GM18505 (cell line): ENCODE data around the gene BIRC2.

Experiments
- ATAC-seq: cut with Tn5 transposase; IDR thresholded peaks from one replicate; pipeline ENCODE4 v1.9.1; 2021; ENCODE audit not compliant: unreplicated experiment
- POLR2A ChIP-seq: IDR thresholded peaks from 4 replicates; pipeline ENCODE4 v1.6.1; 2011; ENCODE audit warnings: borderline replicate concordance; ENCODE audit not compliant: insufficient read depth, insufficient read length; ENCODE audit errors: extremely low read depth

Gene BIRC2

DNA sequence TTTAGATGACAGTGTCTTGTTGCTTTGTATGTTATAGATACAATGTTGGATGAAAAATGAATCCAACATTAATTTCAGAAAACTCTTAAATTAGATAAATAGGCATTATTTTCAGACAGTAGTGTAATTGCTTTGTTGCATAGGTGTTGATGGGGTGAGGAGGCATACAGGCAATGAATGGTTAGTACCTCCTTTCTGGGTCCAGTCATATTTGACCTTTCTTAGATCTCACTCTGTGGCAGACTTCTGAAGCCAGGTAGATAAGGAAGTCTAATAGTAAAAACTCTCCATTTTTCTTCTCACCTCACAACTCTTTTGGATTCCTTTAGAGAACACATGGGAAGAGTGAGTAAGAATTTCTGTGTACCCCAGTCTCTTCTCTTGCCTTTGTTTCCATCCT lies 31.8 kb downstream of the BIRC2 start:
- no peak for TF ChIP-seq POLR2A
- ATAC-seq = no peak

DNA sequence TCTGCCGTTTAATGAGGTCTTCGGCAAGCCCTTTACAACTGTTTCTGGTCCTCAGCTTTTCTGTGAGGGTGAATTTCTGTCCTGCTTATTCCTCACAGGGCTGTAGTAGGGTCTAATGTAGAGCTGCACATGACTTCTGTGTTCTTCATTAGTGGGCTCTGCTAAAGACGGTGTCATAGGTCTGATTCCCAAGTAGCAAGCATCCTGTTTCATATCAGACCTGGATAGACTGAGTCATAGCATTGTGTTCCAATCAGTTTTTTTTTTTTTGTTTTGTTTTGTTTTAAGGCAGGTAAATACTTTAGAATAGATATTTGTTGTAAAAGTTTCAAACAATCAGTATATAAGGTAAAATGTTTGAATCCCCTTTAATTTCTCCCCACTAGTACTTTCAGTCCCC lies 35.4 kb downstream of the BIRC2 start:
- no peak for TF ChIP-seq POLR2A
- ATAC-seq = no peak

DNA sequence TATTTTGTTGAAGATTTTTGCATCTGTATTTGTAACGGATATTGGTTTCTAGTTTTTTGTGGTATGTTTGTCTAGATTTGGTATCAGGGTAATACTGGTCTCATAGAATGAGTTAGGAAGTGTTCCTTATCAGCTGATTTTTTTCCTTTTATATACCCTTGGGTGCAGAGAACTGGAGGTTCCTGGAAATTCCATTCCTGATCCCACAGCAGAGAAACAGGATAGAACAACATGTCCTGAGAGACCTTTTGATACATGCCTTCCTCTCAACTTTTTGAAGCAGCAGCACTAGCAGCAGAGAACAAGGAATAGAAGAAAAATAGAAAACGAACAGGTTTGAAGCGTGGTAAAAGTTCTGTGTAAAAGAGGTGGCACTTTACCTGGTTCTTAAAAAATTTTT lies 36.8 kb downstream of the BIRC2 start:
- TF ChIP-seq POLR2A = no peak
- no peak for ATAC-seq

DNA sequence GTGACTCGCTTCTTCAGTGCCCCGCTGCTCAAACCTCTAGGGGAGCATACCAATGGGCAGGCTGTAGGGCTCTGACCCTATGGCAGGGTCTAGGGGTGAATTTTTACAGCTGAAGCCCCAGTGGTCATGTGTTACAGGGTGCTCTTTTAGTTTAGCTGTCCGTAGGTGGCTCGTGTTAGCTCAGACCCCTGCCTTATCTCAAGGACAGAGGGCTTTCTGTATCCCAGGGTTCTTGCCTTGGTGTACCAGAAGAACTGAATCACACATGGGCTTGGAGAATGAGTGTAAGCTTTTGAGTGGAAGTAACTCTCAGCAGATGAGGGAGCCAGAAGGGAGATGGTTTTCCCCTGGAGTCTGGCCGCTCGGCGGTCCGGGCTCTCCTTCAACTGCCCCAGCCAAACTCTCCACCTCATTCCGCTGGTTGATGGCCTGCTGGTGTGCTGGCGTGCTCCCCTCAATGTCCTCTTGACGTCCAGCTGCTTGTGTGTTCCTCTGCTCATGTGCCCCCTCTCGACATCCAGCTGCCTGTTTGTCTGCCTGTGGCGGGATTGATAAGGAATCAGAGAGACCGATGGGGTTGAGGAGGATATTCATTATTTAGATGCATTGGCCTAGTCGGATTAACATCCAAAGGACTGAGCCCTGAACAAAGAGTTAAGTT lies 37.5 kb downstream of the BIRC2 start:
- TF ChIP-seq POLR2A = no peak
- no peak for ATAC-seq

DNA sequence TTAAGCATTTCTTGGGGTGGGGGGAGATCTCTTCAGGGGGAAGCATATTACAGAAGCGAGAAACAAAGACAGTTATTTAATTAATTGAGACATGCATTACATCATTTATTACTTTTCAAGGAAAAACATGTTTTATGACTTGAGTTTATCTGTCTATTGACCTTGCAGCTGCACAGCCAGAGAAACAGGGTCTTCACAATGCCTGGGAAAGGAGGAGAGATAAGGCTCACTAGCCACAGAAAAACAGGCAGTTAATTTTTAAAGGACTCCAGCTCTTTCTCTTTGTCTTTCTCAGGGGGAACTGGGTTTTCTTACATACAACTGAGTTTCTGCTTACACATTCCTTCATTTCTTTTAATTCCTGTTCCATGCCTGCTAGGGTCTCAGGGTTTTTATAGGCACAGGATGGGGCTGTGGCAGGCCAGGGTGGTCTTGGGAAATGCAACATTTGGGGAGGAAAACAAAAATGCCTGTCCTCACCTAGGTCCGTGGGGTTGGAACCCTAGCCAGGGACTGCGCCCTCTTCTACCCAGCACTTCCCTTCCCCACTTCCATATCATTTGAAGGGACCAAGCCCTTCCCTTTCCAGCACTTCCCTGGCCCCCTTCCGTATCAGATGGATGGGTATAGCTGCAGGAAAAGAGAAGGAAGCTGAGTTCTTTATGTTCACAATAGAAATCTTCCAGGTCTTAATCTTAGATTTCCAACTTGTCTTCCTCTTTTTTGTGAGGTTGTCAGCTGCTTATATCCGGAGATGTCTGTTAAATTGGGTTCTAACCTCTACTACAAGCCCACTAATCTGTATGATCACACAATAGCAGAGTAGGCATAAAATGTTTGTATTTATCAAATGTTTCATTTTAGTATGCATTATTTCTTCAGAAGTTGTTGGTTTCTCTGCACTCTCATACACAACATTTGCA lies 38.3 kb downstream of the BIRC2 start:
- no peak for ATAC-seq
- no peak for TF ChIP-seq POLR2A

DNA sequence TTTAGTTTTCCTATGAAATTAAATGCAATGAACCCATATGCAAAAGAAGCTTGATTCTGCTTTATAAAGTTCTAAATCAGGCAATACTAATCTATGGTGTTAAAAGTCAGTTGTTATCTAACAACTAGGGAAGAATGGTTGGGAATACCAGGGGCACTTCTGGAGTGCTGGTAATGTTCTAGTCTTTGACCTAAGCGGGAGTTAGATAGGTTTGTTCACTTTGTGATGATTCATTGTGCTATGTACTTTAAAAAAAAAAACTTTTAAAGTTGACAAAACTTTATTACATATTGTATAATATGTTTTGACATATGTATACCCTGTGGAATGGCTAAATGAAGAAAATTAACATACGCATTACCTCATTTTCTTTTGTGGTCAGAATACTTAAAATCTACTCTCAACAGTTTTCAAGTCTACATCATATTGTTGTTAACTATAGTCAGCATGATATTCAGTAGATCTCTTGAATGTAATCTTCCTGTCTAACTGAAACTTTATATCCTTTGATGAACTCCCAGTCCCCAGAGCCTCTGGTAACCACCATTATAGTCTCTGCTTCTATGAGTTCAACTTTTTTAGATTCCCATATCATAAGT lies 39.2 kb downstream of the BIRC2 start:
- no peak for ATAC-seq
- no peak for TF ChIP-seq POLR2A

DNA sequence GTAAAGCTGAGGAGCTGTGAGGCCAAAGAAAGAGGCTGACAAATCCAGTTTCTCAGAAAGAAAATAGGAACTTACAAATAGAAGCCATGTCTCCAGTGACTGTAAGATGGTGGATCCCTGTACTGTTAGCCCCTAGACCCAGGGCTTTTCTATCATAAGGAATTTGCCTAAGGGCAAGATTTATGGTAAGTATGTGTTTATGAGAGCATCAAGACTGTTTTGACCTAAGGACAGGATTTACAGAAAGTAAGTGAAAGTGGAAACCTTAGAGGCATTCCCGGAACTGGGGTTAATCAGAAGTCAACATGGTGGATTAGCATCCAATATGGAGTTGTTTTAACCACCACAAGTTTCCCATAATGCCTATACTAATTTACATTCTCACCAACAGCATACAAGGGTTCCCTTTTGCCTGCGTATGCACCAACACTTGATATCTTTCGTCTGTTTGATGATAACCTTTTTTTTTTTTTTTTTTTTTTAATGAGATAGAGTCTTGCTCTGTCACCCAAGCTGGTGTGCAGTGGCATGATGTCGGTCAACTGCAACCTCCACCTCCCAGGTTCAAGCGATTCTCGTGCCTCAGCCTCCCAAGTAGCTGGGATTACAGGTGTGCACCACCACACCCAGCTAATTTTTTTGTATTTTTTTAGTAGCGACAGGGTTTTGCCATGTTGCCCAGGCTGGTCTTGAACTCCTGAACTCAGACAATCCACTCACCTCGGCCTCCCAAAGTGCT lies 40.2 kb downstream of the BIRC2 start:
- no peak for TF ChIP-seq POLR2A
- ATAC-seq = no peak

DNA sequence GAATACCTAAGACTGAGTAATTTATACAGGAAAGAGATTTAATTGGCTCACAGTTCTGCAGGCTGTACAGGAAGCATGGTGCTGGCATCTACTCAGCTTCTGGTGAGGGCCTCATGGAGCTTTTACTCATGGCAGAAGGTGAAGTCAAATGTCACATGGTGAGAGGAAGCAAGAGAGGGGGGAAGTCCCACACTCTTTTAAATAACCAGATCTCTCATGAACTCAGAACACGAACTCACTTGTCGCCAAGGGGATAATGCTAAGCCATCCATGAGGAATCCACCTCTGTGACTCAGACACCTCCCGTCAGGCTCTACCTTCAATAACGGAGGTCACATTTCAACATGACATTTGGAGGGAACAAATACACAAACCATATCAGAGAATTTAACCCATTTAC lies 42.2 kb downstream of the BIRC2 start:
- no peak for TF ChIP-seq POLR2A
- no peak for ATAC-seq

DNA sequence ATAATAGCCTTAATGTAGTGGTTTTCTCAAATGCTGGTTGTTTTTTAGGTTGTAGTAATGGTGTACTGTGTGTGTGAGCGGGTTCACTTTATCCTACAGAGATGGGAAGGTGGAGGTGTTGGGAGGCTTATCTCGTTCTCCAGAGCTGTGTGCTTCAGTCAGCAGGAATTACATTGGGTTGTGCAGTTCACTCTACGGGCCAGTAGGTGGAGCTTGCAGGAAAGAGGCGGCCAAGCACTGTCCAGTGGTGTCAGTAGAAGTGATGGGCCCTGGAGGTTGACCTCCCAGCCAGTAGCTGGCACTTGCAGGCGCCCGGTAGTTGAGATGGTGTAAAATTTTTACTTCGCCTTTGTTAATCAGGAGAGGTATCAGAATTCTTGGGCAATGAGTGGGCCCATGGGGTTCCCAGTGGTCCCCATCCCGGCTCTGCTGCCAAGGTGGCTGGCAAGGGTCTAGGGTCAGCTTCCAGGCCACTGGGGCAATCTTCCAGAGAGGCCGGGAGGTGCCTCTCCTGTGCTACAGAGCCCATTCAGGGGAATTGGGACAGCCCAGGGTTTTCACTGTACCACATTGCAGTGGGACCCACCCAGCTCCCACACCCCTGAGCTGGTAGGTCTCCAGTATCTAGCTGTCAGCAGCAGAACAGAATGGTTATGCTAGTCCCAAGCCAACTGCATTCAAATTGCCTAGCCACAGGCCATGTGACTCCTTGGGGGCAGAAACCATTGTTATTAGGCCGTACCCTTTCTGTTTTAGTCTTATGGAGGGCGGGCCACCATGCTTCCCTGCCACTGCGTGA lies 43.9 kb downstream of the BIRC2 start:
- no peak for TF ChIP-seq POLR2A
- peak; percentile 74 for ATAC-seq

DNA sequence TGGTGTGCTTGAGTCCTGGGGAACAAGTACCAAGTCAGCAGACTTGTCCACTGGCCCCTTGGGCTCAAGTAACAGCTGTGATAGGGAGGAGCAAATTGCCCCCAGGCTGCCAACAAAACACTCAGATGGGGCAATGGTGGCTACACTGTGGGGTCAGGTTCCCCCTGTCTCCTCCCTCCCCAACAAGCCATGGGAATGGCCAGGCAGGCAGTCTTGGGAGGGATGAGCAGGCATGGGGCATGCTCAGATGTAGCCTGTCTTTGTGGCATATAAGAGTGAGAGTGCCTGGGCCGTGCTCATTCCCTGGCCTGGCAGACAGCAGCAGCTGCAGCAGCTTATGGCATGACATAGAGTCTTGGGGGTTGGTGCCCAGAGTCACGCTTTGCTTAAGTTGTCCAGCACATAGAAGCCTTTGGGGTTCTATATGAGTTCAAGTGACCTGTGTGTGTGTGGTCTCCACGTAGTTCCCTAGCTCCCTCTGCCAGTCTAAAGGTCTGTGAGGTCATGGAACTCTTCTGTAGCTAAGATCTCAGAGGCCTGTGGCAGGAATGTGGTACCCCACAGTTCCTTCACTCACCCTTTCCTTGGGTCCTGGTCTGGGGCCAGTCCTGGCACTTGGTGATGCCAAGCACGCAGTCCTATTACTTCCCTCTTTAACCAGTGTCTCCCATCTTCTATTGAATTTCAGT lies 44.7 kb downstream of the BIRC2 start:
- ATAC-seq = no peak
- TF ChIP-seq POLR2A = no peak

DNA sequence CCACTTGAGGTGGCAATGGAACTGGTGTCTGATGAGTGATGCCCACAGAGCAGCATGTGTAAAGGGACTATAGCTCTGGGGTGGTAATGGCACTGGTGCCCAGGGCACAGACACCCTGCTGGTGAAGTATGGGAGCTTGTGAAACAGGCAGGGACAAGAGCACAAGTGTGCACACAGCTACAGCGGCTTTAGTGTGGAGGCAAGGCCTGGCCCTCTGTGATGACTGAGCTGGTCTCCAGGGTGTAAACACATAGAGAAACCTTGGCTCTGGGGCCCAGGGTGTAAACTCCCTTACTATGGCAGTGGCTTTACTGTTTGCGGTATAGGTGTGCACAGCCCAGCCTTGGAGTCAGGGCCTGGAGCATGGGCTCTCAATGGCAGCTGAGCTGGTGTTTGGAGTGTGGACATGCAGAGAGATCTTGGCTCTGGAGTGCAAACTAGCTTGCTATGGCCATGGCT lies 46.3 kb downstream of the BIRC2 start:
- peak; percentile 15 for TF ChIP-seq POLR2A
- no peak for ATAC-seq
